ENCODE measurements around the gene ZNF175.

DNA sequence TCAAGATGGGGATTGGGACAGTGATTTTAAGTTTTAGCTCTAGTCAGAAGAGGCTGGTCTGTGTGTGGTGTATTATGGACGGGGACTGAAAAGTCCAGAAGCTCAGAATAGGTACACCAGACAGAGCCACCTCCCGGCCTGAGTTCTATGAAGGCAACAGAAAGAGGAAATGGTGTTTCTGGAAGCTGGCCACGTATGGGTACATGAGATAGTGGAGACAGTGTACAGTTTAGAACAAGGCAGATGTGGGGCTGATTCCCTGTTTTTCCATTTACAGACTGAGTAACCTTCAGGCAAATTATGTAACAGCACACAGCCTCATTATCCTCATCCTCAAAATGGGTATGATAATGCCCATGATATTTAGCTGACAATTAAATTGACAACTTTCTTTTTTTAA lies 1.3 kb downstream of the ZNF175 start:
- TF ChIP-seq POLR2A (IDR thresholded peaks at IDR 0.05) = no peak
- TF ChIP-seq, protein P1, sequence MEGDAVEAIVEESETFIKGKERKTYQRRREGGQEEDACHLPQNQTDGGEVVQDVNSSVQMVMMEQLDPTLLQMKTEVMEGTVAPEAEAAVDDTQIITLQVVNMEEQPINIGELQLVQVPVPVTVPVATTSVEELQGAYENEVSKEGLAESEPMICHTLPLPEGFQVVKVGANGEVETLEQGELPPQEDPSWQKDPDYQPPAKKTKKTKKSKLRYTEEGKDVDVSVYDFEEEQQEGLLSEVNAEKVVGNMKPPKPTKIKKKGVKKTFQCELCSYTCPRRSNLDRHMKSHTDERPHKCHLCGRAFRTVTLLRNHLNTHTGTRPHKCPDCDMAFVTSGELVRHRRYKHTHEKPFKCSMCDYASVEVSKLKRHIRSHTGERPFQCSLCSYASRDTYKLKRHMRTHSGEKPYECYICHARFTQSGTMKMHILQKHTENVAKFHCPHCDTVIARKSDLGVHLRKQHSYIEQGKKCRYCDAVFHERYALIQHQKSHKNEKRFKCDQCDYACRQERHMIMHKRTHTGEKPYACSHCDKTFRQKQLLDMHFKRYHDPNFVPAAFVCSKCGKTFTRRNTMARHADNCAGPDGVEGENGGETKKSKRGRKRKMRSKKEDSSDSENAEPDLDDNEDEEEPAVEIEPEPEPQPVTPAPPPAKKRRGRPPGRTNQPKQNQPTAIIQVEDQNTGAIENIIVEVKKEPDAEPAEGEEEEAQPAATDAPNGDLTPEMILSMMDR (IDR thresholded peaks at IDR 0.05 in 4 of 5, conservative IDR thresholded peaks at IDR 0.05 in 1 of 5) = no peak

All from gastrocnemius medialis (tissue), 4 donors.